GM21576 (cell line): ENCODE data around the gene BLOC1S3.

Source experiments
- ATAC-seq: cut with Tn5 transposase; IDR thresholded peaks from one replicate; pipeline ENCODE4 v1.9.1; 2021; ENCODE audit warnings: mild to moderate bottlenecking, moderate library complexity; ENCODE audit not compliant: unreplicated experiment

The BLOC1S3 gene

GRCh38 chr19:45179072-45179891 lies 698 bp downstream of the BLOC1S3 start:
- no peak for ATAC-seq

- ATAC-seq: no peak
Observed at GRCh38 chr19:45179892-45180370, 1.3 kb downstream of the BLOC1S3 start.

GRCh38 chr19:45180936-45181335 lies 2.4 kb downstream of the BLOC1S3 start:
- ATAC-seq: no peak

- ATAC-seq: no peak
Observed at GRCh38 chr19:45182758-45183157, 4.2 kb downstream of the BLOC1S3 start.

GRCh38 chr19:45184115-45184514 lies 5.5 kb downstream of the BLOC1S3 start:
- no peak for ATAC-seq

GRCh38 chr19:45186509-45187334 lies 8.1 kb downstream of the BLOC1S3 start:
- ATAC-seq: no peak

GRCh38 chr19:45187421-45188100 lies 9.0 kb downstream of the BLOC1S3 start:
- ATAC-seq: no peak

GRCh38 chr19:45189971-45190370 lies 11.4 kb downstream of the BLOC1S3 start:
- no peak for ATAC-seq

- ATAC-seq: no peak
Observed at GRCh38 chr19:45191375-45191774, 12.8 kb downstream of the BLOC1S3 start.

- ATAC-seq: no peak
Observed at GRCh38 chr19:45195764-45196163, 17.2 kb downstream of the BLOC1S3 start.

- ATAC-seq: no peak
Observed at GRCh38 chr19:45200568-45200967, 22.0 kb downstream of the BLOC1S3 start.

- no peak for ATAC-seq
Observed at GRCh38 chr19:45202637-45203036, 24.1 kb downstream of the BLOC1S3 start.

- no peak for ATAC-seq
Observed at GRCh38 chr19:45205810-45206209, 27.2 kb downstream of the BLOC1S3 start.

GRCh38 chr19:45206328-45206727 lies 27.7 kb downstream of the BLOC1S3 start:
- ATAC-seq: no peak

- ATAC-seq: no peak
Observed at GRCh38 chr19:45211751-45212381, 33.3 kb downstream of the BLOC1S3 start.

- ATAC-seq: no peak
Observed at GRCh38 chr19:45213031-45213430, 34.4 kb downstream of the BLOC1S3 start.

GRCh38 chr19:45215391-45216191 lies 37.0 kb downstream of the BLOC1S3 start:
- ATAC-seq: no peak

- no peak for ATAC-seq
Observed at GRCh38 chr19:45216667-45217066, 38.1 kb downstream of the BLOC1S3 start.

GRCh38 chr19:45217193-45217956 lies 38.8 kb downstream of the BLOC1S3 start:
- ATAC-seq: no peak
